Upper lobe of right lung (tissue), 1 donor: ENCODE data around the gene ARHGAP6. TPM values are rescaled to one million over a fixed set of nuclear protein-coding genes. Genes with fewer than 3 reads are reported as not detected.

Experiments used
- ATAC-seq: fragments of 200-7000 bp; cut with Tn5 transposase; one replicate; pipeline ENCODE4 v1.9.1; 2020; ENCODE audit warnings: mild to moderate bottlenecking, moderate library complexity
- DNase-seq: peaks from one replicate; pipeline ENCODE4 v3.0.0-alpha.2; 2020
- H3K27ac ChIP-seq: fragments of 200-600 bp; one replicate; pipeline ENCODE4 v1.8.0; 2022
- H3K27me3 ChIP-seq: fragments of 200-600 bp; one replicate; pipeline ENCODE4 v1.8.0; 2022; ENCODE audit warnings: mild to moderate bottlenecking
- H3K36me3 ChIP-seq: fragments of 200-600 bp; one replicate; pipeline ENCODE4 v1.8.0; 2022
- H3K4me1 ChIP-seq: fragments of 200-600 bp; one replicate; pipeline ENCODE4 v1.8.0; 2022
- H3K4me3 ChIP-seq: fragments of 200-600 bp; one replicate; pipeline ENCODE4 v1.8.0; 2022; ENCODE audit warnings: mild to moderate bottlenecking
- H3K9me3 ChIP-seq: fragments of 200-600 bp; one replicate; pipeline ENCODE4 v1.8.0; 2022
- intact Hi-C: fragments of 100-400 bp; cut with DNase I; formaldehyde crosslinking; loops from one replicate; pipeline ENCODE4 v1.11.0; 2022
- total RNA-seq: library from RNA; stranded (reverse); fragmentation: NEBNext Ultra II Directional; extraction: Animal tissue kit (Norgen Biotek cat#: 25700); gene quantifications from one replicate; pipeline ENCODE4 v1.2.1, GENCODE V29; 2021
- TF ChIP-seq, protein P1 (sequence below): fragments of 200-600 bp; IDR thresholded peaks from one replicate; pipeline ENCODE4 v1.8.0; 2022; ENCODE audit warnings: antibody characterized with exemption
- donor health status: DM: no; HTN: yes; CAD: no; lungs with severe emphysema.

The ARHGAP6 gene
- total RNA-seq, 1 donor from 2014 or later: 17.1 TPM

GRCh38 chrX:11342673-11343072 lies 323.0 kb downstream of the ARHGAP6 start:
- intact Hi-C loops: no loop called here
- TF ChIP-seq, protein P1, sequence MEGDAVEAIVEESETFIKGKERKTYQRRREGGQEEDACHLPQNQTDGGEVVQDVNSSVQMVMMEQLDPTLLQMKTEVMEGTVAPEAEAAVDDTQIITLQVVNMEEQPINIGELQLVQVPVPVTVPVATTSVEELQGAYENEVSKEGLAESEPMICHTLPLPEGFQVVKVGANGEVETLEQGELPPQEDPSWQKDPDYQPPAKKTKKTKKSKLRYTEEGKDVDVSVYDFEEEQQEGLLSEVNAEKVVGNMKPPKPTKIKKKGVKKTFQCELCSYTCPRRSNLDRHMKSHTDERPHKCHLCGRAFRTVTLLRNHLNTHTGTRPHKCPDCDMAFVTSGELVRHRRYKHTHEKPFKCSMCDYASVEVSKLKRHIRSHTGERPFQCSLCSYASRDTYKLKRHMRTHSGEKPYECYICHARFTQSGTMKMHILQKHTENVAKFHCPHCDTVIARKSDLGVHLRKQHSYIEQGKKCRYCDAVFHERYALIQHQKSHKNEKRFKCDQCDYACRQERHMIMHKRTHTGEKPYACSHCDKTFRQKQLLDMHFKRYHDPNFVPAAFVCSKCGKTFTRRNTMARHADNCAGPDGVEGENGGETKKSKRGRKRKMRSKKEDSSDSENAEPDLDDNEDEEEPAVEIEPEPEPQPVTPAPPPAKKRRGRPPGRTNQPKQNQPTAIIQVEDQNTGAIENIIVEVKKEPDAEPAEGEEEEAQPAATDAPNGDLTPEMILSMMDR: no peak
- no peaks in the 10 kb centered on the region for H3K9me3 ChIP-seq
- H3K4me3 ChIP-seq: no peak overlapping the region
- no peaks in the 10 kb centered on the region for H3K4me1 ChIP-seq
- DNase-seq (no peak), ATAC-seq (no peak)
- H3K27ac ChIP-seq: peak overlapping the region; percentile 58
- H3K27me3 ChIP-seq: no peaks in the 10 kb centered on the region
- no peaks in the 10 kb centered on the region for H3K36me3 ChIP-seq

GRCh38 chrX:11341274-11342201 lies 324.2 kb downstream of the ARHGAP6 start:
- Histone ChIP-seq H3K9me3 (no peaks in the 10 kb centered on the region), H3K27ac (peak overlapping the region; percentile 68), H3K36me3 (no peaks in the 10 kb centered on the region), H3K4me1 (no peaks in the 10 kb centered on the region), H3K27me3 (no peaks in the 10 kb centered on the region), H3K4me3 (no peak overlapping the region)
- TF ChIP-seq, protein P1: no peak
- ATAC-seq (peak; percentile 85), DNase-seq (peak; percentile 72)
- intact Hi-C loops: no loop called here

DNA sequence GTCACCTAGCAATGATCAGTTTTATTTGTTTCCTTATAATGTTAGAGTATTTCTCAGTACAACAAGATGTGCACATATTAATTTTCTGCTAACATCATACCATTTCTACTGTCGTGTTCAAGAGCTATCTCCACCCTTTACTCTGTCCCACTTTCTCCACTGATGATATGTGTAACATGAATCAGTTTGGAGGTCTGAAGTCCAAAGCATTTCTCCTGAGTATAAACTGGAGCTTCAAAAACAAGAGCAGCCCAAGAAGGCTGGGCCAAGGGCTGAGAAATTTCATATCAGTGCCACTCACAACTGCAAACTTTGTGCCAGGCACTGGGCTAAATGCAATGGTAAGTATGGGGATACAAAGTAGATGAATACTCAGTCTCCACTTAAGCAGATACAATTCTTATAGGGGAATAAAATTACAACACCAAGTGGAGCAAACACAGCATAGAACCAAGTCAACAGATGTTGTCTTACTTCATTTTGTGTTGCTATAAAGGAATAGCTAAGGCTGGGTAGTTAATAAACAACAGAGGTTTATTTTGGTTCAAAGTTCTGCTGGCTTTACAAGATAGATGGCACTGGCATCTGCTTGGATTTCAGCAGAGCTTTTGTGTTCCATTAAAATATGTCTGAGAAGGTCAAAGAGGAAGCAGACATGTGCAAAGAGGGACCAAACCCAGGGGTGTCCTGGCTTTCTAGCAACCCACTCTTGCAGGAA lies 328.3 kb downstream of the ARHGAP6 start:
- Histone ChIP-seq H3K4me1 (no peaks in the 10 kb centered on the region), H3K36me3 (no peaks in the 10 kb centered on the region), H3K9me3 (no peaks in the 10 kb centered on the region), H3K27me3 (no peaks in the 10 kb centered on the region), H3K27ac (no peak overlapping the region), H3K4me3 (no peak overlapping the region)
- intact Hi-C loops: no loop called here
- DNase-seq (no peak), ATAC-seq (no peak)
- TF ChIP-seq, protein P1: no peak

DNA sequence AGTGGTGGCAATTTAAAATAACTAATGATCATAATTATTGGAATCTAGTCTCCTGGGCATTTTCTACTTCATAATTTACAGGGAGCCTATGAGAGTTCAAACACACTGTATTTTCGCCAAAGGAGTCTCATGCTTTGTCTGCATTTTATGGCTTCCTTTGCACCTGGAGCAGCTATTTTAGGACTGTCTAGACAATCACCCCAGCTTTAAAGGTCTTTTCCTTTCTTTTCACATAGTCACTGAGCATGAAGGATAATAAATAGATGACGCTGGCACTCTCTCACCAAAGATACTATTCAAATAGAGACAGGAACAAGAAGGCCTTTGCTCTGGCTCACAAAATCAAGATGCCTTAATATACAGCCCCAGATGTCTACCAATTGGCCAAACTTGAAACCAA lies 329.5 kb downstream of the ARHGAP6 start:
- Histone ChIP-seq H3K36me3 (no peaks in the 10 kb centered on the region), H3K27me3 (no peaks in the 10 kb centered on the region), H3K9me3 (no peaks in the 10 kb centered on the region), H3K4me1 (no peaks in the 10 kb centered on the region), H3K27ac (no peak overlapping the region), H3K4me3 (no peak overlapping the region)
- TF ChIP-seq, protein P1: no peak
- intact Hi-C loops: no loop called here
- ATAC-seq (no peak), DNase-seq (no peak)

- DNase-seq (no peak), ATAC-seq (no peak)
- no peaks in the 10 kb centered on the region for H3K36me3 ChIP-seq
- H3K9me3 ChIP-seq: no peaks in the 10 kb centered on the region
- no peaks in the 10 kb centered on the region for H3K27me3 ChIP-seq
- TF ChIP-seq, protein P1: no peak
- no peak overlapping the region for H3K27ac ChIP-seq
- intact Hi-C loops: no loop called here
- H3K4me1 ChIP-seq: no peaks in the 10 kb centered on the region
- no peak overlapping the region for H3K4me3 ChIP-seq
Measured at GRCh38 chrX:11334165-11334564, 331.6 kb downstream of the ARHGAP6 start.
